Skeletal muscle satellite cell (primary cell): Measurements from ENCODE around the gene TOPAZ1.

ENCODE experiments used
- H3K27me3 ChIP-seq: 2 replicates; pipeline ENCODE4 v1.7.0; 2013; ENCODE audit warnings: low read length; ENCODE audit not compliant: control insufficient read depth, insufficient read depth
- H3K36me3 ChIP-seq: 2 replicates; pipeline ENCODE4 v1.7.0; 2013; ENCODE audit warnings: mild to moderate bottlenecking, control low read depth, low read length; ENCODE audit not compliant: insufficient read depth
- H3K4me1 ChIP-seq: 2 replicates; pipeline ENCODE4 v1.7.0; 2013; ENCODE audit warnings: low read length; ENCODE audit not compliant: control insufficient read depth, insufficient read depth
- H3K4me2 ChIP-seq: 2 replicates; pipeline ENCODE4 v1.7.0; 2013; ENCODE audit warnings: mild to moderate bottlenecking, low read length
- H3K4me3 ChIP-seq: 2 replicates; pipeline ENCODE4 v1.7.0; 2013; ENCODE audit warnings: low read length
- H3K9ac ChIP-seq: 2 replicates; pipeline ENCODE4 v1.7.0; 2013; ENCODE audit warnings: mild to moderate bottlenecking, low read depth, low read length, moderate library complexity
- H3K9me3 ChIP-seq: replicated peaks from 2 replicates; pipeline ENCODE4 v1.7.0; 2013; ENCODE audit warnings: mild to moderate bottlenecking, control low read depth, low read length

The TOPAZ1 gene

GRCh38 chr3:44252332-44252959 is 10.8 kb downstream of the TOPAZ1 start:
- Histone ChIP-seq H3K4me3 (no peak overlapping the region), H3K9ac (no peak overlapping the region), H3K9me3 (no peaks in the 10 kb centered on the region), H3K27me3 (peaks cover 22% of the 10 kb centered on the region), H3K36me3 (no peaks in the 10 kb centered on the region), H3K4me1 (no peaks in the 10 kb centered on the region), H3K4me2 (no peak overlapping the region)

- H3K4me2 ChIP-seq: no peak overlapping the region
- H3K9ac ChIP-seq: no peak overlapping the region
- no peaks in the 10 kb centered on the region for H3K36me3 ChIP-seq
- no peak overlapping the region for H3K4me3 ChIP-seq
- H3K4me1 ChIP-seq: no peaks in the 10 kb centered on the region
- peaks cover 14% of the 10 kb centered on the region for H3K27me3 ChIP-seq
- H3K9me3 ChIP-seq: no peaks in the 10 kb centered on the region
Measured at GRCh38 chr3:44259404-44259803, 17.7 kb downstream of the TOPAZ1 start.

- no peaks in the 10 kb centered on the region for H3K9me3 ChIP-seq
- no peak overlapping the region for H3K4me3 ChIP-seq
- no peak overlapping the region for H3K9ac ChIP-seq
- peaks cover 6% of the 10 kb centered on the region for H3K27me3 ChIP-seq
- no peaks in the 10 kb centered on the region for H3K4me1 ChIP-seq
- no peaks in the 10 kb centered on the region for H3K36me3 ChIP-seq
- no peak overlapping the region for H3K4me2 ChIP-seq
Measured at GRCh38 chr3:44264146-44264545, 22.5 kb downstream of the TOPAZ1 start.

- H3K9ac ChIP-seq: no peak overlapping the region
- H3K9me3 ChIP-seq: no peaks in the 10 kb centered on the region
- peaks cover 10% of the 10 kb centered on the region for H3K27me3 ChIP-seq
- no peak overlapping the region for H3K4me2 ChIP-seq
- H3K4me3 ChIP-seq: no peak overlapping the region
- no peaks in the 10 kb centered on the region for H3K36me3 ChIP-seq
- H3K4me1 ChIP-seq: no peaks in the 10 kb centered on the region
Measured at GRCh38 chr3:44265815-44266214, 24.1 kb downstream of the TOPAZ1 start.

- Histone ChIP-seq H3K9ac (no peak overlapping the region), H3K27me3 (peaks cover 10% of the 10 kb centered on the region), H3K4me2 (no peak overlapping the region), H3K4me3 (no peak overlapping the region), H3K9me3 (no peaks in the 10 kb centered on the region), H3K36me3 (no peaks in the 10 kb centered on the region), H3K4me1 (no peaks in the 10 kb centered on the region)
Measured at GRCh38 chr3:44272191-44272590, 30.5 kb downstream of the TOPAZ1 start.

- Histone ChIP-seq H3K9me3 (no peaks in the 10 kb centered on the region), H3K36me3 (no peaks in the 10 kb centered on the region), H3K4me2 (no peak overlapping the region), H3K27me3 (peaks cover 38% of the 10 kb centered on the region), H3K9ac (no peak overlapping the region), H3K4me3 (no peak overlapping the region), H3K4me1 (no peaks in the 10 kb centered on the region)
Measured at GRCh38 chr3:44277925-44278324, 36.2 kb downstream of the TOPAZ1 start.

GRCh38 chr3:44280077-44280476 is 38.4 kb downstream of the TOPAZ1 start:
- Histone ChIP-seq H3K4me3 (no peak overlapping the region), H3K4me1 (no peaks in the 10 kb centered on the region), H3K9me3 (no peaks in the 10 kb centered on the region), H3K4me2 (no peak overlapping the region), H3K9ac (no peak overlapping the region), H3K27me3 (peaks cover 43% of the 10 kb centered on the region), H3K36me3 (no peaks in the 10 kb centered on the region)

- peaks cover 41% of the 10 kb centered on the region for H3K27me3 ChIP-seq
Measured at GRCh38 chr3:44280631-44281030, 38.9 kb downstream of the TOPAZ1 start.

GRCh38 chr3:44284949-44285348 is 43.3 kb downstream of the TOPAZ1 start:
- no peak overlapping the region for H3K9ac ChIP-seq

More at GRCh38 chr3:44280631-44281030, 38.9 kb downstream of the TOPAZ1 start:
- Histone ChIP-seq H3K9ac (no peak overlapping the region), H3K4me2 (no peak overlapping the region), H3K4me3 (no peak overlapping the region), H3K4me1 (no peaks in the 10 kb centered on the region), H3K9me3 (no peaks in the 10 kb centered on the region), H3K36me3 (no peaks in the 10 kb centered on the region)

GRCh38 chr3:44289882-44290462 is 48.3 kb downstream of the TOPAZ1 start:
- no peak overlapping the region for H3K9ac ChIP-seq
- H3K9me3 ChIP-seq: no peaks in the 10 kb centered on the region
- H3K4me2 ChIP-seq: no peak overlapping the region
- no peaks in the 10 kb centered on the region for H3K36me3 ChIP-seq
- no peak overlapping the region for H3K4me3 ChIP-seq
- peaks cover 30% of the 10 kb centered on the region for H3K27me3 ChIP-seq
- no peaks in the 10 kb centered on the region for H3K4me1 ChIP-seq

More at GRCh38 chr3:44284949-44285348, 43.3 kb downstream of the TOPAZ1 start:
- Histone ChIP-seq H3K27me3 (peaks cover 39% of the 10 kb centered on the region), H3K4me1 (no peaks in the 10 kb centered on the region), H3K4me3 (no peak overlapping the region), H3K4me2 (no peak overlapping the region), H3K36me3 (no peaks in the 10 kb centered on the region), H3K9me3 (no peaks in the 10 kb centered on the region)

- H3K4me2 ChIP-seq: no peak overlapping the region
- H3K36me3 ChIP-seq: no peaks in the 10 kb centered on the region
- H3K4me1 ChIP-seq: no peaks in the 10 kb centered on the region
- H3K9me3 ChIP-seq: no peaks in the 10 kb centered on the region
- H3K27me3 ChIP-seq: peaks cover 42% of the 10 kb centered on the region
- H3K4me3 ChIP-seq: no peak overlapping the region
- no peak overlapping the region for H3K9ac ChIP-seq
Measured at GRCh38 chr3:44292276-44292675, 50.6 kb downstream of the TOPAZ1 start.

GRCh38 chr3:44292947-44293346 is 51.3 kb downstream of the TOPAZ1 start:
- Histone ChIP-seq H3K4me2 (no peak overlapping the region), H3K27me3 (peaks cover 37% of the 10 kb centered on the region), H3K4me3 (no peak overlapping the region), H3K9me3 (no peaks in the 10 kb centered on the region), H3K9ac (no peak overlapping the region), H3K36me3 (no peaks in the 10 kb centered on the region), H3K4me1 (no peaks in the 10 kb centered on the region)
